Measurements from ENCODE around the gene GGTA1.

Gene GGTA1

GRCh38 chr9:121545150-121545874 lies 45.7 kb upstream of the GGTA1 start:
- Histone ChIP-seq H3F3A (ENCODE audit: insufficient read depth, low read length) (no peaks in the 10 kb centered on the region), H3K4me2 (ENCODE audit: low read length) (no peak overlapping the region), H3K27me3 (ENCODE audit: insufficient read depth, low read length) (no peaks in the 10 kb centered on the region), H3K4me1 (ENCODE audit: insufficient read depth, low read length, severe bottlenecking) (peaks cover 3% of the 10 kb centered on the region), H3K36me3 (ENCODE audit: insufficient read depth, low read length) (no peaks in the 10 kb centered on the region), H3K27ac (ENCODE audit: low read depth, low read length, poor library complexity, severe bottlenecking) (no peak overlapping the region), H3K9me2 (ENCODE audit: low read depth, low read length) (no peaks in the 10 kb centered on the region), H4K20me1 (ENCODE audit: insufficient read depth, low read length) (no peaks in the 10 kb centered on the region), H2AFZ (ENCODE audit: low read length) (no peak overlapping the region), H3K79me2 (ENCODE audit: insufficient read depth, low read length) (no peaks in the 10 kb centered on the region), H3K9ac (ENCODE audit: low read length) (no peak overlapping the region), H3K9me3 (ENCODE audit: low read length) (no peaks in the 10 kb centered on the region), H3K4me3 (ENCODE audit: low read depth, low read length, poor library complexity, severe bottlenecking) (no peak overlapping the region)
- no peak for TF ChIP-seq CTCF (IDR thresholded peaks at IDR 0.05; ENCODE audit: low read length)
- TF ChIP-seq EZH2 (IDR thresholded peaks at IDR 0.05; ENCODE audit: borderline replicate concordance, low read length), result no peak

- no peaks in the 10 kb centered on the region for H3K27me3 ChIP-seq (ENCODE audit: insufficient read depth, low read length)
- H4K20me1 ChIP-seq (ENCODE audit: insufficient read depth, low read length), result no peaks in the 10 kb centered on the region
- H3K4me3 ChIP-seq (ENCODE audit: low read depth, low read length, poor library complexity, severe bottlenecking), result no peak overlapping the region
- no peak overlapping the region for H3K9ac ChIP-seq (ENCODE audit: low read length)
- H3K9me2 ChIP-seq (ENCODE audit: low read depth, low read length), result no peaks in the 10 kb centered on the region
- no peaks in the 10 kb centered on the region for H3K9me3 ChIP-seq (ENCODE audit: low read length)
- no peaks in the 10 kb centered on the region for H3K36me3 ChIP-seq (ENCODE audit: insufficient read depth, low read length)
- no peak for TF ChIP-seq EZH2 (IDR thresholded peaks at IDR 0.05; ENCODE audit: borderline replicate concordance, low read length)
- TF ChIP-seq CTCF (IDR thresholded peaks at IDR 0.05; ENCODE audit: low read length), result no peak
- H3K4me1 ChIP-seq (ENCODE audit: insufficient read depth, low read length, severe bottlenecking), result no peaks in the 10 kb centered on the region
- no peaks in the 10 kb centered on the region for H3F3A ChIP-seq (ENCODE audit: insufficient read depth, low read length)
- H3K27ac ChIP-seq (ENCODE audit: low read depth, low read length, poor library complexity, severe bottlenecking), result no peak overlapping the region
- no peak overlapping the region for H2AFZ ChIP-seq (ENCODE audit: low read length)
- no peaks in the 10 kb centered on the region for H3K79me2 ChIP-seq (ENCODE audit: insufficient read depth, low read length)
- no peak overlapping the region for H3K4me2 ChIP-seq (ENCODE audit: low read length)
Measured at GRCh38 chr9:121542025-121542424, 42.4 kb upstream of the GGTA1 start.

GRCh38 chr9:121541256-121541655 lies 41.6 kb upstream of the GGTA1 start:
- Histone ChIP-seq H3K4me1 (ENCODE audit: insufficient read depth, low read length, severe bottlenecking) (no peaks in the 10 kb centered on the region), H3K9me2 (ENCODE audit: low read depth, low read length) (no peaks in the 10 kb centered on the region), H3K9ac (ENCODE audit: low read length) (no peak overlapping the region), H3K4me3 (ENCODE audit: low read depth, low read length, poor library complexity, severe bottlenecking) (no peak overlapping the region), H4K20me1 (ENCODE audit: insufficient read depth, low read length) (no peaks in the 10 kb centered on the region), H3F3A (ENCODE audit: insufficient read depth, low read length) (no peaks in the 10 kb centered on the region), H3K27ac (ENCODE audit: low read depth, low read length, poor library complexity, severe bottlenecking) (no peak overlapping the region), H3K4me2 (ENCODE audit: low read length) (no peak overlapping the region), H3K27me3 (ENCODE audit: insufficient read depth, low read length) (no peaks in the 10 kb centered on the region), H3K79me2 (ENCODE audit: insufficient read depth, low read length) (no peaks in the 10 kb centered on the region), H3K9me3 (ENCODE audit: low read length) (no peaks in the 10 kb centered on the region), H3K36me3 (ENCODE audit: insufficient read depth, low read length) (no peaks in the 10 kb centered on the region), H2AFZ (ENCODE audit: low read length) (no peak overlapping the region)
- no peak for TF ChIP-seq EZH2 (IDR thresholded peaks at IDR 0.05; ENCODE audit: borderline replicate concordance, low read length)
- no peak for TF ChIP-seq CTCF (IDR thresholded peaks at IDR 0.05; ENCODE audit: low read length)

Measured in OCI-LY1 (cell line).